ENCODE results near the gene GAMT. TPM values are rescaled to one million over a fixed set of nuclear protein-coding genes. Genes with fewer than 3 reads are reported as not detected.
A peak's percentile ranks its signal among the peaks of the same experiment; 100 is the strongest.
"Not testable (repeated sequence)": the region's sequence is repeated elsewhere in the genome, so short reads cannot be mapped to it uniquely, and the experiment has no call there.

Gene GAMT
- total RNA-seq, 4 donors from 2014 or later: 33.8 to 72.0 (median 46.0) TPM

DNA sequence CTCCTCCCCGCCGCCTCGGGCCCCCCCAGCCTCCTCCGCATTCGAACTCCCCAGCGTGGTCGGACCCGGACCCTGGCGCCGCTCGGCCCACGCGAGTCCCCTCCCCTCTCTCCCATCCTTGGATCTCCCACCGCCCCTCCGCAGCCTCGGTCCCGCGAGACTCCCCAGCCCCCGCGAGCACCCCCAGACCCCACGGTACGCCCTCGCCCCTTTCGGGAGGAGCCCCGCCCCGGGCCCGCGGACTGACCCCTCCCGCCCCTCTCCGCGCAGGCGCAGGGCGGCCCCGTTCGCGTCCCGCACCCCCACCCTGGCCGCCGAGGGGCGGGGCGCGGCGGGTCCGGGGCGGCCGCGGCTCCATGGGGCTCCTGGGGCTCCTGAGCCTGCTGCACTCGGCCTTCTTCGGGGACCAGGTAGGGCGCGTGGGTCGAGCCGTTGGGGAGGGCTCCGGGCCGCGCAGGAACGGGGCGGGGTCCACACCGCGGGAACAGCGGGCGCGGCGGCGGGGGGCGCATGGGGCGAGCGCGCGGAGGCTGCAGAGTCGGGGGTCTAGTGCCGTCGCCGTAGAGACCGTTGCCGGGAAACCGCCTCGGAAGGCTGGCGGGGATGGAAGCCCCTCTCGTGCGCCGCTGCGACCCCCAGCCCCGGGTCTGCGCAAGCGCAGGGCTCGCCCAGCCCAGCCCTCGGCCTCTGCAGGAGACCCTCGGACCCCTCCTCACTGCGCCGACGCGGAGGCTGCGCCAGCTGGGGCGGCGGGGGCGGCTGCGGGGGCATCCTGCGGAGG lies 44.8 kb upstream of the GAMT start:
- TF ChIP-seq POLR2A (IDR thresholded peaks at IDR 0.05): no peak
- TF ChIP-seq, protein P1, sequence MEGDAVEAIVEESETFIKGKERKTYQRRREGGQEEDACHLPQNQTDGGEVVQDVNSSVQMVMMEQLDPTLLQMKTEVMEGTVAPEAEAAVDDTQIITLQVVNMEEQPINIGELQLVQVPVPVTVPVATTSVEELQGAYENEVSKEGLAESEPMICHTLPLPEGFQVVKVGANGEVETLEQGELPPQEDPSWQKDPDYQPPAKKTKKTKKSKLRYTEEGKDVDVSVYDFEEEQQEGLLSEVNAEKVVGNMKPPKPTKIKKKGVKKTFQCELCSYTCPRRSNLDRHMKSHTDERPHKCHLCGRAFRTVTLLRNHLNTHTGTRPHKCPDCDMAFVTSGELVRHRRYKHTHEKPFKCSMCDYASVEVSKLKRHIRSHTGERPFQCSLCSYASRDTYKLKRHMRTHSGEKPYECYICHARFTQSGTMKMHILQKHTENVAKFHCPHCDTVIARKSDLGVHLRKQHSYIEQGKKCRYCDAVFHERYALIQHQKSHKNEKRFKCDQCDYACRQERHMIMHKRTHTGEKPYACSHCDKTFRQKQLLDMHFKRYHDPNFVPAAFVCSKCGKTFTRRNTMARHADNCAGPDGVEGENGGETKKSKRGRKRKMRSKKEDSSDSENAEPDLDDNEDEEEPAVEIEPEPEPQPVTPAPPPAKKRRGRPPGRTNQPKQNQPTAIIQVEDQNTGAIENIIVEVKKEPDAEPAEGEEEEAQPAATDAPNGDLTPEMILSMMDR (IDR thresholded peaks at IDR 0.05): no peak
- DNase-seq (ENCODE audit: low spot score in 2 of 2): no peak
- 2% methylated on average over 32 to 41 of the region's 99 CpGs for WGBS, 2 donors
- no peak overlapping the region for H3K4me3 ChIP-seq (ENCODE audit: low read depth, poor library complexity, severe bottlenecking)
- intact Hi-C loops (cut with DNase I; ENCODE audit: low total_unique reads): loop anchor here (5.0 kb wide), 1 partner anchor 169 kb away; the partner anchor contains the start of gene FAM174C

DNA sequence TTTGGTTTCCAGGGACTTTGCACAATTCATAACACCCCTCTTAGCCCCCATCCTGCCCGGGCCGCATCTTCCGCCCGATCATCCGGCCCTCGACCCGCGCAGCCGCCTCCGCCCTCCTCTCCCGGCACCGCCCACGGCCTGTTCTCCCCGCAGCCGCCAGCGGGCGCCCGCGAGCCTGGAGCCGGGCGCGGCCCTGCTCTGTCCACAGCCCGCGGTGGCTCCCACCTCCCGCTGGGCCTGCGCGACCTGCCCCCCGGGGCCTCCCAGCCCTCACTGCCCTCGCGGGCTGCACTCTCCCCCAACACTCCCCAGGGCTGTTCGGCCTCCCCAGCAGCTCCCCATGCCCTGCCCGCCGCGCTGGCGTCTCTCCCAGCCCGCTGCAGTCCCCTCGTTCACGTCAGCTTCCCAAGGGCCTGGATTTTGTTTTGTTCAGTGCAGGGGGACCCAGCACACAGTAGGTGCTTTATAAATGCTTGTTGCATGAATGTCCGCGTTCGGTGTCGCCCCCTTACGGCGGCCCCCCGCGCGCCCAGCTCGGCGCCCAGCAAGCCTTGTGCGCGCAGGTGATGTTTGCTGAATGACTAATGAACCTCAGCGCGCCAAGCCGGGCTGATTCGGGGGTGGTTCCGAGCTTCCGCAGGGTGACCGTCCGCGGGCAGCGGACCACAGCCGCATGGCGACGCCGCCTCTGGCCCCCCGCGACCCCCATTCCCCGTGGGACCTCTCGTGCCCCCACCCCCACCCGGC lies 44.0 kb upstream of the GAMT start:
- intact Hi-C loops (cut with DNase I; ENCODE audit: low total_unique reads): loop anchor here (5.0 kb wide), 1 partner anchor 168 kb away; the partner anchor contains the start of gene FAM174C
- no peak overlapping the region for H3K4me3 ChIP-seq (ENCODE audit: low read depth, poor library complexity, severe bottlenecking)
- WGBS, 2 donors: 2 to 4% methylated on average over 31 to 61 of the region's 70 CpGs
- peak in 1 of 2 donors; percentile 94 for DNase-seq (ENCODE audit: low spot score in 2 of 2)
- TF ChIP-seq POLR2A (IDR thresholded peaks at IDR 0.05): no peak
- TF ChIP-seq, protein P1 (IDR thresholded peaks at IDR 0.05): no peak

DNA sequence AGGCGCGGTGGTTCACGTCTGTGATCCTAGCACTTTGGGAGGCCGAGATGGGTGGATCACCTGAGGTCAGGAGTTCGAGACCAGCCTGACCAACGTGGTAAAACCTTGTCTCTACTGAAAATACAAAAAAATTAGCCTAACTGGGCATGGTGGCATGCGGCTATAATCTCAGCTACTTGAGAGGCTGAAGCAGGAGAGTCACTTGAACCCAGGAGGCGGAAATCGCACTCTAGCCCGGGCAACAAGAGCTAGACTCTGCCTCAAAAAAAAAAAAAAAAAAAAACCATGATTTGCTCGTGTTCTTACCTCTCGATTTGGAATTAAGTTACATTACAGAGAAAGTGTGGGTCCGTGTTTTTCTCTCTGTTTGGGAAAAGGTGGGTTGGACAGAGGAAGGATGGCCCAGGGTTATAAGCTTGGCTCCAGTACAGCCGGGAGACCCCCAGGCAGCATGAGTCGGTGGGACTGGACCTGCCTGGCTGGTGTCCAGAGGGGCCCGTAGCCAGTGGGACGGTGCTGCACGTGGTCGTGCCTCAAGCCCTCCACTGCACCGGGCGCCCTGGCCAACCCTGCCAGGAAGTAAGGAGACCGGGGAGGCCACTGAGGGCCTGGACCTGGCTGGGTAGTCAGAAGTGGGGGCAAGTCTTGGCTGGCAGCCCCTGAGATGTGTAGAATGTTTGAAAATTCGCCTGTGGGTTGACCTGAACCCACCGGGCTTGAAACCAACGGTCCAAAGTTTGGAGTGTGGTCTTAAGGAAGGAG lies 40.5 kb upstream of the GAMT start:
- H3K4me3 ChIP-seq (ENCODE audit: low read depth, poor library complexity, severe bottlenecking): no peak overlapping the region
- 85 to 88% methylated on average over 24 to 25 of the region's 25 CpGs for WGBS, 2 donors
- no peak for DNase-seq (ENCODE audit: low spot score in 2 of 2)
- no peak for TF ChIP-seq POLR2A (IDR thresholded peaks at IDR 0.05)
- TF ChIP-seq, protein P1 (IDR thresholded peaks at IDR 0.05): no peak
- intact Hi-C loops (cut with DNase I; ENCODE audit: low total_unique reads): no loop called here

DNA sequence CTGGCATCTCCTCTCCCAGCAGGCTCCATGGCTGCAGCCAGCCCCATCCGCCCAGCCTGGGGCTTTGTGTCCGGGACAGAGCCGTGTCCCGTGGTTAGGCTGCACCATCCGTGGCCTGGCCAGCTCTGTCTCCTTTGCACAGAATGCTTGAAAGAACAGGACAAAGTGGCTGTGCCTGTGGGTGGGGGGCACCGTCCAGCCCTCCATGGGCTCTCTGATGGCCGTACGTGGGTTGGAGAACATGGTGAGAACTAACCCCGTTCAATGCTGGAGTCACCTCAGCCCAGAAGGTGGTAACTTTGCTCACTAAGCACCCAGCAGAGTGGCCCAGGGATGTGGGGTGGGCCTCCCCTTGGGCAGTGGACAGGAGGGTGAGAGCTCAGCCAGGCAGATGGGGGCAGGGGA lies 39.7 kb upstream of the GAMT start:
- intact Hi-C loops (cut with DNase I; ENCODE audit: low total_unique reads): no loop called here
- 83 to 92% methylated on average over 9 of the region's 9 CpGs for WGBS, 2 donors
- no peak for TF ChIP-seq POLR2A (IDR thresholded peaks at IDR 0.05)
- TF ChIP-seq, protein P1 (IDR thresholded peaks at IDR 0.05): no peak

DNA sequence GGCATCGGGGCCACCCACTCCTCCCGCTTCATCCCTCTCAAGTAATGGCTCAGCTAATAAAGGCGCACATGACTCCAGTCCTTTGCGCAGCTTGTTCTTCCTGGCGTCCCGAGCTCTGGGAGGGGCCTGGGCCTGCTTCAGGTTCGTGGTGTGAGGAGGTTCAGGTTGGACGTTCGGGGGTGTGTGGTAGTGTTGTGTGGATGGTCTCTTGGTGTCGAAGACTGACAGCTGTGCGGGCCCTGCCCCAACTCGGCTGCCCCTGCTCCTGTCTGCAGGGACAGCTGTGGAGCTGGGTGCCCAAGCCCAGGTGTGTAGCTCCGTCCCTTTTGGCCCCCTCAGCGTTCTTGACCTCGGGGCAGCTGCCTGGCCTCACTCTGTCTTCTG lies 39.1 kb upstream of the GAMT start:
- WGBS, 2 donors: 78 to 84% methylated on average over 14 to 15 of the region's 15 CpGs
- DNase-seq (ENCODE audit: low spot score in 2 of 2): no peak
- no peak overlapping the region for H3K4me3 ChIP-seq (ENCODE audit: low read depth, poor library complexity, severe bottlenecking)
- TF ChIP-seq, protein P1 (IDR thresholded peaks at IDR 0.05): no peak
- TF ChIP-seq POLR2A (IDR thresholded peaks at IDR 0.05): no peak
- intact Hi-C loops (cut with DNase I; ENCODE audit: low total_unique reads): no loop called here

More for the DNA sequence above, 39.7 kb upstream of the GAMT start:
- no peak for DNase-seq (ENCODE audit: low spot score in 2 of 2)
- no peak overlapping the region for H3K4me3 ChIP-seq (ENCODE audit: low read depth, poor library complexity, severe bottlenecking)

DNA sequence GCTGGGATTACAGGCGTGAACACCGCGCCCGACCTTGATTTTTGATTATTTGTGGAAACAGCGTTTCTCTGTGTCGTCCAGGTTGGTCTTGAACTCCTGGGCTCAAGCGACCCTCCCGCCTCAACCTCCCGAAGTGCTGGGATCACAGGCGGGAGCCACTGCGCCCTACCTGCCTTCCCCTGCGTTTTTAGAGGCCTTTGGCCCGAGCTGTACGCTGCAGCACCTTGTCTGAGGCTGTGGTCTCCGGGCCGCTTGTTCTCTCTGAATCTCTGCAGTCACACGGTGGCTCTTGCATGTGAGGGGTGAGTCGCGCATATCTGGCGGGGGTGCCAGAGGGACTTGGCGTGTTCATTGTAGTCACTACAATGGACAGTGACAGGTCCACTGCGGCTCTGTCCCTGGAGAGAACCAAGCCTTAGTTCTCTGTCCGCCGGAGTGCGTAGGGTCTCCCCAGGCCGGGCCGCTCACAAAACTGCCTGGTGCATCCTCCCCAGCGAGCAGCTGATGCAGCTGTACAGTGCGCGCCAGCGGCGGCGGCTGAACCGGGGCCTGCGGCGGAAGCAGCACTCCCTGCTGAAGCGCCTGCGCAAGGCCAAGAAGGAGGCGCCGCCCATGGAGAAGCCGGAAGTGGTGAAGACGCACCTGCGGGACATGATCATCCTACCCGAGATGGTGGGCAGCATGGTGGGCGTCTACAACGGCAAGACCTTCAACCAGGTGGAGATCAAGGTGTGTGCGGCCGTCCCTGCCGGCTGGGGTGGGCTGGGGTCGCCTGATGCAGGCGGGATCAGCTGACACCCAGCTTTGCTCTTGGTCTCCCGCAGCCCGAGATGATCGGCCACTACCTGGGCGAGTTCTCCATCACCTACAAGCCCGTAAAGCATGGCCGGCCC lies 38.4 kb upstream of the GAMT start:
- H3K4me3 ChIP-seq (ENCODE audit: low read depth, poor library complexity, severe bottlenecking): peak overlapping the region; percentile 93
- DNase-seq (ENCODE audit: low spot score in 2 of 2); intact Hi-C loops (cut with DNase I; ENCODE audit: low total_unique reads): not testable (repeated sequence)
- WGBS, 2 donors: 74 to 81% methylated on average over 52 to 57 of the region's 57 CpGs
